Right ventricle myocardium inferior (tissue), 1 donor: ENCODE results near the gene ARHGAP12. TPM values are rescaled to one million over a fixed set of nuclear protein-coding genes. Genes with fewer than 3 reads are reported as not detected.

Experiments
- ATAC-seq: fragments of 200-7000 bp; cut with Tn5 transposase; one replicate; pipeline ENCODE4 v1.9.1; 2020; ENCODE audit warnings: mild to moderate bottlenecking, moderate library complexity
- DNase-seq: peaks from one replicate; pipeline ENCODE4 v3.0.0; 2021; ENCODE audit errors: missing footprints
- intact Hi-C: fragments of 100-400 bp; cut with DNase I; formaldehyde crosslinking; loops from one replicate; pipeline ENCODE4 v1.11.0; 2022
- total RNA-seq: library from RNA; stranded (reverse); fragmentation: NEBNext Ultra II Directional; extraction: Animal tissue kit (Norgen Biotek cat#: 25700); gene quantifications from one replicate; pipeline ENCODE4 v1.2.1, GENCODE V29; 2021
- donor health status: DM: no; HTN: yes; CAD: no; lungs with severe emphysema.

The ARHGAP12 gene
- total RNA-seq, 1 donor from 2014 or later = 21.5 TPM

- DNase-seq (no peak), ATAC-seq (no peak)
- intact Hi-C loops = no loop called here
Measured at GRCh38 chr10:31953480-31953879, 24.8 kb upstream of the ARHGAP12 start.

- ATAC-seq (no peak), DNase-seq (no peak)
- intact Hi-C loops = no loop called here
Measured at GRCh38 chr10:31953080-31953479, 24.4 kb upstream of the ARHGAP12 start.

GRCh38 chr10:31952066-31952465 lies 23.4 kb upstream of the ARHGAP12 start:
- DNase-seq (no peak), ATAC-seq (no peak)
- intact Hi-C loops = no loop called here

- DNase-seq (no peak), ATAC-seq (no peak)
- intact Hi-C loops = loop anchor here (5.0 kb wide), 1 partner anchor 87 kb away; no protein-coding TSS in a partner anchor
Measured at GRCh38 chr10:31949266-31949665, 20.6 kb upstream of the ARHGAP12 start.

DNA sequence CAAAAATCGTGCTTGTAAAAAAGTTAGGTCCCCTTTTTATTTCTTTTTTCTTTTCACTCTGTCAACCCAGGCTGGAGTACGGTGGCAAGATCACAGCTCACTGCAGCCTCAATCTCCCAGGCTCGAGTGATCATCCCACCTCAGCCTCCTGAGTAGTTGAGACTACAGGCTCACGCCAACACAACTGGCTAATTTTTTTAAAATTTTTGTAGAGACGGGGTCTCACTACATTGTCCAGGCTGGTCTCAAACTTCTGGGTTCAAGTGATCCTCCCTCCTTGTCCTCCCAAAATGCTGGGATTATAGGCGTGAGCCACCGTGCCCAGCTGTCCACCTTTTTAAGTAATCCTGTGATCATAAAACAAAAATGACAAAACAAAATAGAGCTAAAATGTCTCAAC lies 19.4 kb upstream of the ARHGAP12 start:
- ATAC-seq (peak; percentile 26), DNase-seq (no peak)
- intact Hi-C loops = loop anchor here (5.0 kb wide), 1 partner anchor 86 kb away; no protein-coding TSS in a partner anchor

DNA sequence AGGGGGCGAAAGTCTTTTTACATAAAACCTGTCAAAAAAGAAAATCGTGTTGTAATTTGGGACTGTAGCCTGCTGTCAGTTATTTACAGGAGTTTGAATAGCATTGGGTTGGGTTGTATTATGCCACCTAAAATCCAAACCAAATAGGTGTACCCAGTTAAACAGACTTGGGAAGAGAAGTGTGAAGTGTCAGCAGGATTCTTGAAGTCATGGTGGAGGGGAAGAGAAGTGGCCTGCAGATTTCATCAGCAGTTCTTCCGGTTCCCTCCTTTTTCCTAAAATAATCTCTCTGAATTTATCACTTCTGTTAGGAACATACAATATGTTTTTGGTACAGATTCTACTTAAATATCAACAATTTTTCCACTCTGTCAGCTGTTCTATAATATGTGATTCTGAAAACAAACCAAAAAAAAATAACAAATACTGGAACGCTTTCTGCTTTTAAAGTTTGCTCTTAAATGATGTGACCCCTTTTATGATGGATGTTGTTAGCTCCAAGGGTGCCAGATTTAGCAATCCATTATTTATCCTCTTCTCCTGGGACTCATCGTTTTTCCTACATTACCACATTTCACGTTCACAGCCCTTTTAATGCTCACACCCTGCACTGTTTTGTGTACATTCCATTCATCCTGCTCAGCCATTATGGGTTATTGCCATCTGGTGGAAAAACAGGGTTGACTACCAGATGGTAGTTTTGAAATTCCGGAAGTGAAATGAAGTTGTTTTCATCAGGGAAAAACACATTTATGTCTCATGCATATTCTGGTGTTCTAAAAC lies 18.7 kb upstream of the ARHGAP12 start:
- intact Hi-C loops = loop anchor here (5.0 kb wide), 1 partner anchor 85 kb away; no protein-coding TSS in a partner anchor
- DNase-seq = no peak
- peak; percentile 80 for ATAC-seq

- DNase-seq (no peak), ATAC-seq (no peak)
- intact Hi-C loops = loop anchor here (5.0 kb wide), 1 partner anchor 83 kb away; no protein-coding TSS in a partner anchor
Measured at GRCh38 chr10:31945392-31945791, 16.8 kb upstream of the ARHGAP12 start.

- DNase-seq (no peak), ATAC-seq (no peak)
- intact Hi-C loops = no loop called here
Measured at GRCh38 chr10:31944071-31944433, 15.4 kb upstream of the ARHGAP12 start.

DNA sequence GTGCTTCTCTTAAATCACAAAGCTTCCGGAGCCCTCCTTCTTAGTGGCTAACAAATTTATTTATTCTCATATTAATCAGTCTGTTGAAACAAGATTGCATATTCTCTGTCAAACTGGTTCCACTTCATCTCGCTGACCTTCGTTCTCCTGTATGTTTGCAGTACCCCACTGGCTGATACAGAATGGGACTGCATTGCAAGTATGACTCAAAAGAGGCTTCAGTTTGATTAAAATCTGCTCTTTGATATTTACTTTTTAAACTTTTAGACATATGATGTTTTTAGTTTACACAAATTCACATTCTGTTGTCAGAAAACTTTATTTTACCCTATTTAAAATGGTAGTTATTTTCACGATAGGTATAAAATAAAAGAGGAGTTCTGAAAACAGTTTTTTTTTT lies 14.3 kb upstream of the ARHGAP12 start:
- DNase-seq = no peak
- ATAC-seq = no peak
- intact Hi-C loops = no loop called here

DNA sequence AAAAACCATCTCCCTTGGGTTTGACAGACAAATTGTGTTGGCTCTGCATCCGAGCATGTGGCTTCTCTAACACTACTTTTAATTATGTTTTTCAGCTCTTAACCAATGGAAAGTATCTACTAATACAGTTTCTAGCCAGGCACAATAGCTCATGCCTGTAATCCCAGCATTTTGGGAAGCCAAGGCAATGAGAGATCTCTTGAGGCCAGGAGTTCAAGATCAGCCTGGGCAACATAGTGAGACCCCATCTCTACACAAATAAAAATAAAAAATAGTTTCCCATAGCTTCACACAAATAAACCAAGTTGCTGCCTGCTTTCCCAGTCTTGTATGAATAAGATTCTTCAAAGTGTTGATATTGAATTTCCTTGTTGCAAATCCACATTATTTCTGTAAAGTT lies 13.8 kb upstream of the ARHGAP12 start:
- intact Hi-C loops = no loop called here
- DNase-seq = no peak
- ATAC-seq = no peak

DNA sequence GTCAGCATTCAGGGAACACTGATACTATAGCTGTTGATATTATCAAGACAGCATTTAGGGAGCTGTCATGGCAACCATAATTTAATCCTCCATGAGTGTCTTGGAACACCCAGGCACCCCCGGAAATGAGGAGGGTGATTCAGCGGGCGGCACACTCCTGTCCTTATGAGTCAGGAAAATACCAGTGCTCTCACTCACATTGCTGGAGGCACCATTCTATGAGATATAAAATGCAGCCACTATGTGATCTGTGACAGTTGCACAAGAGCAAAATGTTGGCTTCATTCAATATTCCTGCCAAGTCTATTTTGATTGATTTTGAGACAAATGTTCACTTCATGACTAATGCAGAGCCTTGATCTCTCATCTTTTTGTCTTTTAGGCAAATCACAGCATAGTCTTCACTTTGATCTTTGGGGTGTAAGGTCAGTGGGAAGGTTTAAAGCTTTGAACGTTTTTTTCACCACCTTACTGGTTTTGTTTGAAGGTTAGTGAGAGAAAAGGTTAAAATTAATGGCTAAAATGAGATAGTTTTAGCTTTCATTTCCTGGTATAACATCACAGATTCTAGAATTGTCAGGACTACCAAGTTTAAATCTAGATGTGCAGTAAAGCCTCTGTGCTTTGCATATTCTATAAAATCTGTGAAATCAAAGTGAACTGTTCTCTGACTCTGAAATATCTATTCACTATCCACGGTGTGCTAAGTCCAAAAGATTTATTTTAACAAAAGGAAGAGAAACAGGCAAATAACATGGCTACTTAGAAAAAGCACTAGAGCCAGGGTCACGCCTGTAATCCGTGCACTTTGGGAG lies 12.4 kb upstream of the ARHGAP12 start:
- intact Hi-C loops = no loop called here
- DNase-seq = no peak
- no peak for ATAC-seq

DNA sequence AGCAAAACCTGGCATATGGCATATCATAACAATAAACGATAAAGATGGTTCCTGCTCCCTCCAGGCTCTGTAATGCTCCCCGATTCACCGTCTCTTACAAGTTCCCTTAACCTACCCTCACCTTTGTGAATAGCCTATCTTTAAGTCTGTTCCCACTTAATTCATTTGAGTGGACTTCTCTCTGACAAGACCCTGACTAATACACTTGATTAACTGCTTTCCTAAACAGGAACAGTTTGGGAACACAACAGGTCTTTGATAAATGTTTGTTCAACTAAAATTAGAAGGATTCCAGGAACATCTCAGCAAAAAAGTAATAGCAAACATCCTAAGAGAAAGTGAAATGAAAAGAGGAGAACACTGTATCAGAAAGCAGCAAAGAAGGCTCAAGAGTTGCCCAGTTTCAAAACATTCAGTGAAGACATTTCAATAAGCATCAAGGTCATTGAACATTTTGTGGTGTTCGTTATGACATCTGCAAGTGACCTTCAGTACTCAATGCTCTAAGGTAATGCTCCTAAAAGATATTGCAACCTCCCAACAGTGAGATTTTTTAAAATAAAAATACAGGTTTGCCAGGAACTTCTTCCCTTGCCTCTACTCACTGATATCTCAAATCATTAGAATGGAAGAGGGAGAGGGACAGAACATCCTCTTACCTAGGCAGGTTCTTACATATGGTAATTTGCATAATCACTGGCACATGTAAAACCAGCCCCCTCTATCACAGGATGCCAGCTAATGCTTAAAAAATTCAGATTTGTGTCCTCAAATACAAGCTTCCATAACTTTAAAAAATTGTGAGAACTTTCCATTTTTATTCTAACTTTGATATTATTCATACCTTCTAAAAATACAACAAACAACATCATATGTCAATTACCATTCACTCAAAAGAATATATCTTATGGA lies 11.4 kb upstream of the ARHGAP12 start:
- ATAC-seq = no peak
- intact Hi-C loops = no loop called here
- DNase-seq = no peak

GRCh38 chr10:31937371-31937770 lies 8.7 kb upstream of the ARHGAP12 start:
- DNase-seq = no peak
- ATAC-seq = peak; percentile 63
- intact Hi-C loops = no loop called here

DNA sequence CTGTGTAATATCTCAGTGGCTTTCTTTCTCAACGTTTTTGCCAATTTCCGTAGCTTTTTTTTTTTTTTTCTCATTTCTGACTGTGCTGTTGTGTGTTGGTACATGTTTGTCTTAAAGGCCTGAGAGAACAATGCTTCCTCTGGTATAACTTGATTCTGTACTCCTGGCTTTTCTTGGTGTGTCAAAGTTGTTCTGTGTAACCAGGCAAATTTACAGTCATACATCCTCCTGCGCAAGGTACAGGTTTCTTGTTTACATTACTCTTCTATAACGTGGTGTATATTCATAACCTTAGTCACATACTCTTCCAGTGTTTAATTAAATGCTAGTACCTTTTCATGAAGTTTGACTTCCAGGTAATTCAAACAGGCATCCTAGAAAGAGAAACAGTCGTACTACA lies 8.3 kb upstream of the ARHGAP12 start:
- no peak for DNase-seq
- intact Hi-C loops = no loop called here
- ATAC-seq = peak; percentile 42

- intact Hi-C loops = no loop called here
- DNase-seq (no peak), ATAC-seq (no peak)
Measured at GRCh38 chr10:31936086-31936485, 7.5 kb upstream of the ARHGAP12 start.

- intact Hi-C loops = no loop called here
- ATAC-seq (no peak), DNase-seq (no peak)
Measured at GRCh38 chr10:31935678-31936077, 7.0 kb upstream of the ARHGAP12 start.

DNA sequence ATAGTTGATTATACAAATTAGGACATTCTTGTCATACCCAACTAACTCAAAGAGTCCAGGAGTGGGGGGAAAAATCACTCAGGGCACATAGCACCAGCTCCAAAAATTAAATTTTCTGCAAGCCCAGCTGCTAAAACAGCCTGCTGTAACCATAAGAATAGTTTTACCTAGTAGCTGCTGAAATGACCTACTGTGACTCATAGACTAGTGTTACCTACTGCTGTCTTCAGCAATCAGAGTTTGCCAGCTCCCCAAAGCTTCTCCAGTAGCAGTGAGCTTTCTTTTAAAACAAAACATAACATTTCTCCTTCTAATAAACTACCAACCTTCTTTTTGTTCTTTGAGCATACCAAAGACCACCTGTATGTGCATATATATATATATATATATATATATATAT lies 4.2 kb upstream of the ARHGAP12 start:
- intact Hi-C loops = no loop called here
- no peak for ATAC-seq

DNA sequence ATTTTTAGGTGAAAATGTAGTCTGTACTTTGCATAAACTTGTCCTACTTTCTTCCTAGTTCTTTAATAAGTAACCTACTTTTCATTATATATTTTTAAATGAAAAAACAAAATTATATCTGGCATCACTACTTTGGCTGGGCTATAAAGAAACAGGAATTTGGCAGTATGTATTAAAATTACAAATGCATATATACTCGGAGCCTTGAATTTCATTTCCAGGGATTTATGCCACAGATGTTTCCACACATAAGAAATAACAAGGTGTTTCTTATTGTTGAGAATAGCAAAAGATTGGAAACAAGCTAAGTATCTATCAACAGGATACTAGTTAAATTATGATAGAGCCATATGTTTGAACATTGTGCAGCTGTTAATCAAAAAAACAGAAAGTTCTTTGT lies 2.2 kb upstream of the ARHGAP12 start:
- DNase-seq = no peak
- no peak for ATAC-seq
- intact Hi-C loops = no loop called here

More for the DNA sequence above, 4.2 kb upstream of the ARHGAP12 start:
- DNase-seq = no peak
